Endothelial cell of hepatic sinusoid (primary cell): ENCODE results near the gene EAF1.
"Not testable (repeated sequence)": the region's sequence is repeated elsewhere in the genome, so short reads cannot be mapped to it uniquely, and the experiment has no call there.

Experiments
- in situ Hi-C: cut with HindIII; loops from 2 replicates; pipeline ENCODE4 v1.10.0; 2017; ENCODE audit warnings: low sequenced_read_pairs

Gene EAF1

DNA sequence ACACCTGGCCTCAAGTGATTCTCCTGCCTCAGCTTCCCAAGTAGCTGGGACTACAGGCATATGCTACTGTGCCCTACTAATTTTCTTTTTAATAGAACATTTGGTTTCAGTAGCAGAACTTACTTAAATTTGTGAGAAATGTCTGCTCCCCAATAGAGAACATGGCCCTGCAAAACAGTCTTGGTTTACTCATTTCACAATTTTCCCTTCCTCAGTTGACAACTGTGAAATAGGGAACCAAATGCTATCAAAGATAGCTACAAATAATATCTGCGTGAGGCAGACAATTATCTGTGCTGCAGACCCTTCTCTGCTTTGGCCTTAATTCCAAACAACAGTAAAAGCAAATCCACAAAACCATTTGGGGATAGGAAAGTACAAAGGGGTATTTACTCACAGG lies 22.6 kb upstream of the EAF1 start:
- in situ Hi-C loops, result loop anchor here (5.0 kb wide), 1 partner anchor 63 kb away; no protein-coding TSS in a partner anchor

- in situ Hi-C loops, result loop anchor here (5.0 kb wide), 1 partner anchor 62 kb away; no protein-coding TSS in a partner anchor
Observed at GRCh38 chr3:15405448-15406050, 21.8 kb upstream of the EAF1 start.

DNA sequence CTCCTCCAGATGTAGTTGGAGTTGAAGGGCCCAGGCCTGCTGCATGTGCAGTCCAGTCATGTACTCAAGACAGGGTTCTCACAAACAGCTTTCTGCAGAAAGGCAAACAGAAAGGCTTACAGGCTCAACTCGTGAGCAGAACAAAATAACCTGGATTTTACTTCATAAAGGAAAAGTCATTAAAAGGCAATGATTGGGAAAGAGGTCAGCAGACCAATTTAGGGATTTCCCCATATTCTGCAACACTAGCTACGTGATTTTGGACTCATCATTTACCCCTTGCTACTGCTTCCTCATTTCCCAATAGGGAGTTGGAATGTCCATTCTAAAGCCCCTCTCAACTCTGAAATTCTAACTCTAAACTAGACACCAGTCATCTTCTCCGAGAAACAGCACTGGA lies 18.2 kb upstream of the EAF1 start:
- in situ Hi-C loops, result loop anchor here (5.0 kb wide), 1 partner anchor 58 kb away; no protein-coding TSS in a partner anchor

GRCh38 chr3:15409774-15410173 lies 17.6 kb upstream of the EAF1 start:
- in situ Hi-C loops, result loop anchor here (5.0 kb wide), 1 partner anchor 58 kb away; no protein-coding TSS in a partner anchor

DNA sequence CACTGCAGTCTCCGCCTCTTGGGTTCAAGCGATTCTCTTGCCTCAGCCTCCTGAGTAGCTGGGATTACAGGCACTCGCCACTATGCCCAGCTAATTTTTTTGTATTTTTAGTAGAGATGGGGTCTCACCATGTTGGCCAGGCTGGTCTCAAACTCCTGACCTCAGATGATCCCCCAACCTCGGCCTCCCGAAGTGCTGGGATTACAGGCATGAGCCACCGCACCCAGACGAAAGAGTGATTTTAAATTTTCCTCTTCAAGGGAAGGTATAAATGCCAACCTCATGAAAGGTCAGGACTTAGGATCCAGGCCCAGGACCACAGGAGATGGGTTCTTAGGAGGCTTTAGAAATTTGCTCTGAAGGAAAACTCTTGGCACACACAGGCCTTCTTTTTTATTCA lies 16.4 kb upstream of the EAF1 start:
- in situ Hi-C loops, result not testable (repeated sequence)

DNA sequence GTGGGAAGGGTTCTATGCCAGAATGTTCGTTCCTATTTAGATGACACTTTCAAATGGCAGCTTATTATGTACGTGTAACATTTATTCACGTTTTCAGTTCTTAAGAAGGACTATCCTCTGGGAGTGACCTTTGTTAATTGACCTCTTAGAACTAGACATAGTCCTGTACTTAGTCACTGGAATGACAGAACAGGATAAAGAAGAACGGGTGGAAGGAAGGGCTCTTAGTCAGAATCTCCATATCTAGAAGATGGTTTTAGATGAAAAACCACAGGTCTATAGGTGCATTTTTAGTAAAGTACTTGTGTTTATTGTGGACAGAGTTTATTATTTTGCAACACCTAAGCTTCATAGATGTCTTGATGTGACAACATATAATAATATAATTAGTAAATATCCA lies 6.5 kb upstream of the EAF1 start:
- in situ Hi-C loops, result no loop called here

DNA sequence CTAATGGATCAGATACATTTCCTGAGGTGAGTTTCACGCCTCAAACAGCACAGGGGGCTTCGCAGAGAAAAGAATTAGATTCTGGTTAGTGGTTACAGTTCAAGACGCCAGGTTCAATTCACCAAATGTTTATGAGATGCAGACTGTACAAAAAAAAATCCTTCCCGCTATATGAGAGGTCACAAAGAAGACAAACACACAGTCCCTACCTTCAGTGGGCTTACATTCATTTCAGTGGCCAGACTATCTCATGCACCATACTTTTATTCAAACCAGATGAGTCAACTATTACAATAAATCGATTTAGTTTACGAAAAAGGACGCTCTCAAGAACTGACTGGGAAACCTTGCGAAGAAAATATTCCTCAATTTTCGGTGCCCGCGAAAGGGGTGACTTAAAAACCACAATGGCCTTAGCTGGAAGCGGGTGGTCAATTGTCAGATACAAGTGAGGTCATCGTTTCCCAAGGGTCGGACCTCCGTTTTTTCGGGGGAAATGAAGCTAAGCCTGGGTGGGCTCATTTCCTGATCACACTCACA lies 749 bp upstream of the EAF1 start:
- in situ Hi-C loops, result loop anchor here (25.0 kb wide), 1 partner anchor 89 kb away; the partner anchor contains the start of gene SH3BP5

GRCh38 chr3:15427981-15428380 lies 583 bp downstream of the EAF1 start:
- in situ Hi-C loops, result loop anchor here (25.0 kb wide), 1 partner anchor 91 kb away; the partner anchor contains the start of gene SH3BP5

- in situ Hi-C loops, result loop anchor here (25.0 kb wide), 1 partner anchor 91 kb away; the partner anchor contains the start of gene SH3BP5
Observed at GRCh38 chr3:15428539-15428938, 1.1 kb downstream of the EAF1 start.

GRCh38 chr3:15429080-15429479 lies 1.7 kb downstream of the EAF1 start:
- in situ Hi-C loops, result loop anchor here (25.0 kb wide), 1 partner anchor 92 kb away; the partner anchor contains the start of gene SH3BP5

- in situ Hi-C loops, result loop anchor here (25.0 kb wide), 1 partner anchor 93 kb away; the partner anchor contains the start of gene SH3BP5
Observed at GRCh38 chr3:15430624-15431023, 3.2 kb downstream of the EAF1 start.

DNA sequence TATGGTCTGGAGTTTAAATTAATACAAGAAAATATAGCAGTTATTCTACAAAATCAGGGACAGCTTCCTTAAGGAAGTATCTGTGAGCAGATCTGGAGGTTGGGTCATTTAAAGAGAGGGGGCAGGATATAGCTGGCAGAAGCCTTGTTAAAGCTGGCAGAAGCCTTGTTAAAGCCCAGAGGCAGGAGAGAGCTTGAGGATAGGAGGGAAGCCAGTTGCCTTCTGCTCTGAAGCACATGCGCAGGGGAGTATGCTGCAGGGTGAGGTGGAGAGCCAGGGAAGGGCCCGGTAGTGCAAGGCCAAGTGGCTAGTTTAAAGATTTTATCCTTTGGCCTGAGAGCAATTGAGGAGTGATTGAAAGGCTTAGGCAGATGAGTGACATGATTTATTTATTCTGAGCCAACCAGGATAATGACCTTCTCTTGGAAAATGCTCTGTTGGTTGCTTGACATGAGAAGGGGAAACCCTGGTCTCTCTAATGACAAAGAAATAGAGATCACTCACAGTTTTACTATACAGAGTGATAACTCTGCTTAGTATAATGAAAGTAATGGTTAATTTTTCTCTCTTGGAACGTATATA lies 3.9 kb downstream of the EAF1 start:
- in situ Hi-C loops, result loop anchor here (25.0 kb wide), 1 partner anchor 94 kb away; the partner anchor contains the start of gene SH3BP5

DNA sequence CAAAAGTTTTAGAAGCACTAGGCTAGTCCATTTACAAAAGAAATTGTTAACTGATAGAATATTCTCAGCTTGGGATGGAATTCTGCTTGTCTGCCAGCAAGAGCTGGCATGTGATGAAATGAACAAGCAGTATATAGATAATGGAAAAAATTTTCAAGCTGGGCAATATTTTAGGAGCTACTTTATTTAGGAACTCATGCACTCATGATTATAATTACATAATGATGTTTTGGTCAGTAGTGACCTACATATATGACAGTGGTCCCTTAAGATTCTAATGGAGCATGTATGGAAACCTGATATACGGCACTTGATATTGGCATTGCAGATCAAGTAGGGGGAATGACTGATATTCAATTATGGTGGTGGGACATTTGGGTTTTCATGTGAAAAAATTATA lies 6.1 kb downstream of the EAF1 start:
- in situ Hi-C loops, result loop anchor here (25.0 kb wide), 1 partner anchor 96 kb away; the partner anchor contains the start of gene SH3BP5

DNA sequence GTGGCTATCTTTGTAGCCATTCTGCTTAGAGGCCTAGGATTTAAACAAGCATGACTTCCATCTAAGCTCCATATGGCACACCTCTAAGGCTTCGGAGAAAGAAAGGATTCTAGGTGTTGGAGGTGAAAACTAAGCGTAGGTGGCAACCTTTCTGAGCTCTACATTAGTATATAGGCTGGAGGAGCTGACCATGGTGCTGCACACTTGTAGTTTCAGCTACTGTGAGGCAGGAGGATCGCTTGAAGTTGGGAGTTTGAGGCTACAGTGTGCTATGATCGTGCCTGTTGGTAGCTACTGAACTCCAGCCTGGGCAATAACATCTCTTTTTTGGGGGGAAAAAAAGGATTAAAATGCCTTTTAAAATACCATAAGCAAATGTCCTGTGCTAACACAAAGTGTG lies 7.4 kb downstream of the EAF1 start:
- in situ Hi-C loops, result loop anchor here (25.0 kb wide), 1 partner anchor 97 kb away; the partner anchor contains the start of gene SH3BP5

GRCh38 chr3:15436246-15436645 lies 8.8 kb downstream of the EAF1 start:
- in situ Hi-C loops, result loop anchor here (25.0 kb wide), 1 partner anchor 99 kb away; the partner anchor contains the start of gene SH3BP5

DNA sequence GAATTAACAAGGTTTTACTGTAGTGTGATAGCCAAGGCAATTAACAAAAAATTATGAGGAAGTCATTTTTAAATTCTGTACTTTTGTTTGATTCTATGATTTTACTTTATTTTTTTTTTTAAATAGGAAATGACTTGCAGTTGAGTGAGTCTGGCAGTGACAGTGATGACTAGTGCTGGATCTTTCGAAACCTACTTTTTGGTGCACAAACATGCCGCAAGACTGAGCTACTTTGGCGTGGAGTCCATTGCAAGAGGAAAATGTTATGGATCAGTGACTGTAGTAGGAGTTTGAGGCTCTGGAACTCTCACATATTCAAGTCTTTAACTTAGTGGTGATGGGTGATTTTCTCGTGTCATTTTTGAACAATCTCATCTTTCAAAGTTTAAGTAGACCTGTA lies 11.6 kb downstream of the EAF1 start:
- in situ Hi-C loops, result loop anchor here (25.0 kb wide), 1 partner anchor 102 kb away; the partner anchor contains the start of gene SH3BP5

GRCh38 chr3:15439476-15439875 lies 12.1 kb downstream of the EAF1 start:
- in situ Hi-C loops, result loop anchor here (25.0 kb wide), 1 partner anchor 102 kb away; the partner anchor contains the start of gene SH3BP5

DNA sequence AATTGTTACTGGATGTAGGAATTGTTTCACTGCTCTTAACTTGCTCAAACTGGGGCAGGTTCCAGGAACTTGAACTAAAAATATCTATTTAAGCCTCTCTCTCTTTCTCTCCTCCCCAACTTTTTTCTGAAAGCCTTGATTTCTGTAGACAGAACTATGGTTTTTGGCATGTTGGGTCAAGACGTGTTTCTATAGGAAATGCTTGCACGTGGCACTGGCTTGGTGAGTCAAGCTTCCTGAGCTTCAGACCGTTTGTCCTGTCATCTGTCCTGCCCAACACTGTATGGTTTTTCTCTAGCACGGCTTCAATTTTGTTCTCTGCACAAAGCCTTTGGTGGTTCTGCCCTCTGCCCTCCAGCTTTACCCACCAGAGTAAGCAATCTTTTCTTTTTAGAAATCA lies 13.5 kb downstream of the EAF1 start:
- in situ Hi-C loops, result loop anchor here (25.0 kb wide), 1 partner anchor 104 kb away; the partner anchor contains the start of gene SH3BP5

DNA sequence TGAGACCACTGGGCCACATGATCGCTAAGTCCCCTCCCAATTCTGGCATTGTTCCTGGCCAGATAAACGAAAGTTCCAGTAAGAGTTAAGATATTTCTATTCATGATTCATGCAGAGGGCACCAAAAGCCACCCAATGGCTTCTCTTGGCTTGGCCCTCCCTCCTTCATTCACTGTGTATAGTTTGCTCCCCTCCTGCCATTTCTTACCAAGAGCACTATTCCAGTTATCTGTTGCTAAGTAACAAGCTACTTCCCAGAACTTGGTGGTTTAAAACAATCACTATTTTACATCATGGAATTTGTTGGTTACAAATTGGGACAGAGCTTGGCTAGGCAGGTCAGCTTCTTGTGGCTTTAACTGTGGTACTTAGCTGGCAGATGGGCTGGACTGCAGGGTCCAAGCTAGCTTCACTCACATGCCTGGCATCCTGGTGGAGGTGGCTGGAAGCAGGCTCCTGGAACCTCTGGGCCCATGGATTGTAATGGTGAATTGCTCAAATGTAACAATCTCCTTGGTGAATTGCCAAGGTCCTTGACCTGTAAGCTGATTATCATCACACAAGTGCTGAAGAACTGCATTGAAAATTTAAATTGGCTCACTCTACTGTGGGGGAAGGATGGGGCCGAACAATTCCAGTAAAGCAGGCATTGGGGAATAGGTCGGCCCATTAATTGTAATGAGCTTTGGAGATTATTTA lies 16.6 kb downstream of the EAF1 start:
- in situ Hi-C loops, result loop anchor here (25.0 kb wide), 1 partner anchor 107 kb away; the partner anchor contains the start of gene SH3BP5

DNA sequence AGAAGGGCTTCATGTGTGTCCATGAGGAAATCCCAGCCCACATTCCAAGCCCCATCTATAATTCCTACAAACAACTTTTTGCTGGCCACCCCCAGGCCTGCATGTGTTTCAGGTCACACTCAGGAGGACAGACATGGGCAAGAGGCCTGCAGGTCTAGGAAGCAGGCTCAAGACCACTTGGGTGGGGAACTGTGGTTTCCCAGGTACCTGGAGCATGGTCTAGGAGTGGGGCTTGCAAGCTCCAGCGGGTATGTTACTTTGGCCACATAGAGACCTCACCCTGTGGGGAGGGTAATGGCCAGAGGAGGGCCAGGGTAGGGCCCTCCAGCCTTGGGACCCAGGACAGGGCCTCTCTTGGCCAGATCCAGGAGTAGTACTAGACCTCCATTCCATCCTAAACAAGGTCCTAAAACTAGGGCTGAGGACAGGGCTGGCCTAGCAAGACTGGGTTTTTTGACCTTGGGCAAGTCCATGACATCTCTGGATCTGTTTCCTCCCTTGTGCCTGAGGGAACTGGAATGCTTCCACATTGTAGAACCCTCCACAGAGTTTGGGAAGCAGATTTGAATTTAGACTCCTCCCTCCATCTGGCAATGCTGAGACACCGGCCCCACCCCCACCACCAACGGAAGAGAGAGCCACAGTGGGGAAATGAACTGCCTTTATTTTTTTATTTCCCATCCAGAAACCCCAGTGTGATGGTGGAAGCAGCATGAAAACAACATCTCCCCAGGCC lies 22.3 kb downstream of the EAF1 start:
- in situ Hi-C loops, result loop anchor here (25.0 kb wide), 1 partner anchor 112 kb away; the partner anchor contains the start of gene SH3BP5
